HAP-1 (cell line): Measurements from ENCODE around the gene IPO11.

ENCODE experiments used
- DNase-seq, 2 experiments: peaks; one replicate each; pipeline ENCODE4 v3.0.0-alpha.2; 2016 to 2020; ENCODE audit warnings: low spot score in 2 of 2
- H3K27me3 ChIP-seq: fragments of 250-450 bp; sonication (Bioruptor Pico); 2 replicates; pipeline ENCODE4 v1.5.1; 2020; ENCODE audit warnings: low read depth, mild to moderate bottlenecking, moderate library complexity
- H3K36me3 ChIP-seq: fragments of 250-450 bp; sonication (Bioruptor Pico); replicated peaks from 2 replicates; pipeline ENCODE4 v1.5.1; 2020; ENCODE audit warnings: mild to moderate bottlenecking
- H3K4me1 ChIP-seq: fragments of 250-450 bp; sonication (Bioruptor Pico); 2 replicates; pipeline ENCODE4 v1.5.1; 2020; ENCODE audit warnings: mild to moderate bottlenecking
- H3K4me3 ChIP-seq: fragments of 250-450 bp; sonication (Bioruptor Pico); 2 replicates; pipeline ENCODE4 v1.5.1; 2020; ENCODE audit warnings: mild to moderate bottlenecking, moderate library complexity
- H3K9me3 ChIP-seq: fragments of 250-450 bp; sonication (Bioruptor Pico); 2 replicates; pipeline ENCODE4 v1.5.1; 2020; ENCODE audit warnings: mild to moderate bottlenecking, moderate library complexity
- in situ Hi-C: fragments of 300-500 bp; cut with MboI; formaldehyde crosslinking; loops from 3 replicates; pipeline ENCODE4 v1.14.3; 2020; ENCODE audit warnings: low sequenced_read_pairs, inconsistent platforms, mixed read lengths

IPO11 gene

GRCh38 chr5:62473209-62473608 is 60.6 kb downstream of the IPO11 start:
- H3K4me1 ChIP-seq, result peaks cover 14% of the 10 kb centered on the region
- no peak for DNase-seq
- in situ Hi-C loops, result no loop called here
- no peaks in the 10 kb centered on the region for H3K27me3 ChIP-seq
- no peak overlapping the region for H3K4me3 ChIP-seq
- H3K36me3 ChIP-seq, result peaks cover 7% of the 10 kb centered on the region
- H3K9me3 ChIP-seq, result no peaks in the 10 kb centered on the region

DNA sequence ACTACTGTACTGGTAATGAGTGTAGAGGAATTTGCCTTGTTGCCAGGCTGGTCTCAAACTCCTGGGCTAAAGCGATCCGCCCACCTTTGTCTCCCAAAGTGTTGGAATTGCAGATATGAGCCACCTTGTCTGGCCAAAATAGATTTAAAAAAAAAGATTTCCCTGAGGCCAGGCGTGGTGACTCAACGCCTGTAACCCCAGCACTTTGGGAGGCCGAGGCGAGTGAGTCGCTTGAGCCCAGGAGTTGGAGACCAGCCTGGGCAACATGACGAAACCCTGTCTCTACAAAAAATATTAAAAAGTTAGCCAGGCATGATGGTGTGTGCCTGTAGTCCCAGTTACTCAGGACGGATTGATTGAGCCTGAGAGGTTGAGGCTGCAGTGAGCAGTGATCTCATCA is 62.5 kb downstream of the IPO11 start:
- no peak for DNase-seq
- in situ Hi-C loops, result no loop called here
- Histone ChIP-seq H3K9me3 (no peaks in the 10 kb centered on the region), H3K4me3 (no peak overlapping the region), H3K27me3 (no peaks in the 10 kb centered on the region), H3K4me1 (peaks cover 14% of the 10 kb centered on the region), H3K36me3 (peaks cover 9% of the 10 kb centered on the region)

GRCh38 chr5:62477801-62478200 is 65.2 kb downstream of the IPO11 start:
- in situ Hi-C loops, result no loop called here
- Histone ChIP-seq H3K4me3 (no peak overlapping the region), H3K4me1 (peaks cover 16% of the 10 kb centered on the region), H3K9me3 (no peaks in the 10 kb centered on the region), H3K36me3 (peaks cover 9% of the 10 kb centered on the region), H3K27me3 (no peaks in the 10 kb centered on the region)
- DNase-seq, result no peak

- in situ Hi-C loops, result no loop called here
- peaks cover 14% of the 10 kb centered on the region for H3K36me3 ChIP-seq
- H3K4me3 ChIP-seq, result no peak overlapping the region
- peaks cover 10% of the 10 kb centered on the region for H3K4me1 ChIP-seq
- DNase-seq, result peak in 1 of 2 experiments; percentile 48
- no peaks in the 10 kb centered on the region for H3K27me3 ChIP-seq
- H3K9me3 ChIP-seq, result no peaks in the 10 kb centered on the region
These were observed 71.0 kb downstream of the IPO11 start for GRCh38 chr5:62483556-62483955.

GRCh38 chr5:62486672-62487071 is 74.1 kb downstream of the IPO11 start:
- peaks cover 10% of the 10 kb centered on the region for H3K4me1 ChIP-seq
- in situ Hi-C loops, result no loop called here
- no peak for DNase-seq
- H3K9me3 ChIP-seq, result no peaks in the 10 kb centered on the region
- no peak overlapping the region for H3K4me3 ChIP-seq
- no peaks in the 10 kb centered on the region for H3K27me3 ChIP-seq
- H3K36me3 ChIP-seq, result peaks cover 18% of the 10 kb centered on the region

- Histone ChIP-seq H3K4me1 (peaks cover 2% of the 10 kb centered on the region; the same call in 1 of the 2 replicates), H3K36me3 (peaks cover 21% of the 10 kb centered on the region), H3K27me3 (no peaks in the 10 kb centered on the region), H3K9me3 (no peaks in the 10 kb centered on the region), H3K4me3 (no peak overlapping the region)
- DNase-seq, result no peak
- in situ Hi-C loops, result no loop called here
These were observed 76.0 kb downstream of the IPO11 start for GRCh38 chr5:62488531-62488930.

DNA sequence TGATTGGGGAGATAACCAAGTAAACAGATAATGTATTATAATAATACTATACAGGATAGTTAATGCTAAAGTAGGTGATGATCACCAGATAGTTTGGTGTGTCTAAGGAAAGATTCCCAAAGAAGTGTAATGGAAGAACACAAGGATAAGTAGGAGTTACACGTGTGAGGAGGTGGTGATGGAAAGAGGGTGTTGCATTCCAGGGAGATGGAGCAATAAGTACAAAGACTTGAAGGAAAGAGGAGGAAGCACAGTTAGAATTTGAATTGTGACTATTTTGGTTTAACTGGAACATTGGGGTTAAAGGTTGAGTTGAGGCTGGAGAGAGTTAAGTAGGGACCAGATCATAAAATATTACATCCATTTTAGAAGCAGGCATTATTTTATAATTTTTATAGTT is 76.9 kb downstream of the IPO11 start:
- DNase-seq, result no peak
- Histone ChIP-seq H3K27me3 (no peaks in the 10 kb centered on the region), H3K4me1 (no peaks in the 10 kb centered on the region), H3K4me3 (no peak overlapping the region), H3K9me3 (no peaks in the 10 kb centered on the region), H3K36me3 (peaks cover 27% of the 10 kb centered on the region)
- in situ Hi-C loops, result no loop called here

GRCh38 chr5:62494772-62495171 is 82.2 kb downstream of the IPO11 start:
- Histone ChIP-seq H3K4me1 (no peaks in the 10 kb centered on the region), H3K4me3 (no peak overlapping the region), H3K36me3 (peaks cover 33% of the 10 kb centered on the region), H3K27me3 (no peaks in the 10 kb centered on the region), H3K9me3 (no peaks in the 10 kb centered on the region)
- DNase-seq, result no peak
- in situ Hi-C loops, result no loop called here

- no peak for DNase-seq
- in situ Hi-C loops, result no loop called here
- no peak overlapping the region for H3K4me3 ChIP-seq
- H3K4me1 ChIP-seq, result no peaks in the 10 kb centered on the region
- H3K36me3 ChIP-seq, result peaks cover 28% of the 10 kb centered on the region
- H3K27me3 ChIP-seq, result no peaks in the 10 kb centered on the region
- H3K9me3 ChIP-seq, result no peaks in the 10 kb centered on the region
These were observed 84.3 kb downstream of the IPO11 start for GRCh38 chr5:62496876-62497275.

GRCh38 chr5:62498961-62499360 is 86.4 kb downstream of the IPO11 start:
- in situ Hi-C loops, result no loop called here
- peaks cover 21% of the 10 kb centered on the region for H3K36me3 ChIP-seq
- no peaks in the 10 kb centered on the region for H3K9me3 ChIP-seq
- no peaks in the 10 kb centered on the region for H3K27me3 ChIP-seq
- DNase-seq, result no peak
- no peak overlapping the region for H3K4me3 ChIP-seq
- no peaks in the 10 kb centered on the region for H3K4me1 ChIP-seq

- no peaks in the 10 kb centered on the region for H3K9me3 ChIP-seq
- in situ Hi-C loops, result no loop called here
- no peaks in the 10 kb centered on the region for H3K4me1 ChIP-seq
- H3K27me3 ChIP-seq, result no peaks in the 10 kb centered on the region
- no peak for DNase-seq
- peaks cover 17% of the 10 kb centered on the region for H3K36me3 ChIP-seq
- H3K4me3 ChIP-seq, result no peak overlapping the region
These were observed 87.2 kb downstream of the IPO11 start for GRCh38 chr5:62499756-62500155.

DNA sequence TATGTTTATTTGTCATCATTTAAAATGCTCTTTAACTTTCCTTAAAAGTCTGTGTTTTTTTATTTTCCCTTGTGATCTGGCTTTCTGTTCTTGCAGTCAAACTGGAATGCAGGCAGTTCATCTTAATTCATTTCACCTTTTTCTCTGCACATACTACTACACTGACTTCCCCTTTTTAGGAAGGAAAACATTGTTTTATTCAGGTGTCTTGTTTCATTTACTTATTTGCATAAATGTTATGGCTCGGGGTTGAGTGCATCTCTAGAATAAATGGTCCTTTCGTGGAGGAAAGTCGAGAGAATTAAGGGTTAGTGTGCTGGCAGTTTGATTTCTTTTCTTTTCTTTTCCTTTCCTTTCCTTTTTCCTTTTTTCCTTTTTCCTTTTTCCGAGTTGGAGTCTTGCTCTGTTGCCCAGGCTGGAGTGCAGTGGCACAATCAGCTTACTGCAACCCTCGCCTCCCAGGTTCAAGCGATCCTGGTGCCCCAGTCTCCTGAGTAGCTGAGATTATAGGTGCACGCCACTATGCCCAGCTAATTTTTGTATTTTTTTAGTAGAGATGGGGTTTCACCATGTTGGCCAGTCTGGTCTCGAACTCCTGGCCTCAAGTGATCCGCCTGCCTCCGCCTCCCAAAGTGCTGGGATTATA is 90.0 kb downstream of the IPO11 start:
- Histone ChIP-seq H3K36me3 (peaks cover 13% of the 10 kb centered on the region), H3K27me3 (no peaks in the 10 kb centered on the region), H3K4me1 (peaks cover 7% of the 10 kb centered on the region), H3K9me3 (no peaks in the 10 kb centered on the region), H3K4me3 (no peak overlapping the region)
- in situ Hi-C loops, result no loop called here
- DNase-seq, result no peak

DNA sequence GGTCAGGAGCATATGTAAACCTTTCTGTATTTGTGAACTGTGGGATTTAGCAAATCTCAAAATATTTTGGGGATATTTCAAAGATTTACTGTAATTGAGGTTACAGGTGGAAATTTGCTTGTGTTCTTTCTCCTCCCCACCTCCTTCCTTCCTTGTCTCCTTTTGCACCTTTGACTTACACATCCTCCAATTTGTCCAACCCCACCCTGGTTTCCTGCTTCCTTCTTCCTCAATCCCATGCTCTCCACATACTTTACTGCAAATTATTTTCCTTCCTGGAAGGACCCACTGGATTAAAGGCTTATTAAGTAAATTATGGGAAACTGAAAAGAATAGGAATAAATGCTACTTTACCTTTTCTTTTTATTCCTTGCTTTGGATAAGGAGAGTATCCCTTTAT is 91.6 kb downstream of the IPO11 start:
- H3K4me3 ChIP-seq, result no peak overlapping the region
- no peaks in the 10 kb centered on the region for H3K27me3 ChIP-seq
- H3K9me3 ChIP-seq, result no peaks in the 10 kb centered on the region
- H3K4me1 ChIP-seq, result peaks cover 7% of the 10 kb centered on the region
- in situ Hi-C loops, result no loop called here
- H3K36me3 ChIP-seq, result peaks cover 17% of the 10 kb centered on the region
- DNase-seq, result no peak

DNA sequence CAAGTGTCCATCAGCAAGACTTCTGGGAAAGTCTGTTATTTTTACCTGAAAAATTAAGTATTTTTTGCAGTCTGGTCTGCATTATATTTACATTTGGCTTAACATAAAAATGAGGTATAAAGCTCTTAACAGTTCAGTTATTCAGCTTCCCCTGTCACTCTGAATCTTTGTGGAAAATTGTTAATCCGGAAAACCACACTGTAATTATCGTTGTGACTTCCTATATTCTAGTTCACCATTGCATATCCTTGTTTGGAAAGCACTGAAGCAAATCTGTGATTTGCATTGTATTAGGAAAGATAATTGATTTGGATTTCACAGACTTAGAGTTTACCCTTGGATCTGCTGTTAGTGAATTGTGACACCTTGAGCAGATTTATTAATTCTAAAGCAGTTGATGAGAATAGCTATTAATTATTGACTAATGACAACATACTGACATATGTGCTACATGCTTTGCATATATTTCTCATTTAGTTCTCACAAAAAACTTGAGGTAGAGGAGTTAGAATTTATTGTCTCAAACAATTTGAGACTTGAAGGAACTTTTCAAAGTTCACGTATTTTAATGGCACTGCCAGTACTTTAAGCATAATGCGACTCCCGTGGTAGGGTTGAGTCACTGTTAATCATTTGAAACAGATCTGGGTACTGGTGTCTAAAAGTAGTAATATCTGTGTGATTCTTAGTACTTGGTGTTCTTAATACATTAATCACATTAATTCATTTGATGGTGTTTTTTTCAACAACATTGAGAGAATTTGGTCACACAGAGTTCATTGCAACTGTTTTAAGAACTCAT is 94.3 kb downstream of the IPO11 start:
- Histone ChIP-seq H3K4me1 (peaks cover 7% of the 10 kb centered on the region), H3K9me3 (no peaks in the 10 kb centered on the region), H3K36me3 (peaks cover 20% of the 10 kb centered on the region), H3K27me3 (no peaks in the 10 kb centered on the region), H3K4me3 (no peak overlapping the region)
- in situ Hi-C loops, result no loop called here
- DNase-seq, result no peak
